Midbrain (tissue), 1 donor: ENCODE data around the gene AGPAT2.

Experiments used
- DNase-seq: peaks from one replicate; lab custom pipeline; 2025; lab: John Stamatoyannopoulos, UW

Gene AGPAT2

DNA sequence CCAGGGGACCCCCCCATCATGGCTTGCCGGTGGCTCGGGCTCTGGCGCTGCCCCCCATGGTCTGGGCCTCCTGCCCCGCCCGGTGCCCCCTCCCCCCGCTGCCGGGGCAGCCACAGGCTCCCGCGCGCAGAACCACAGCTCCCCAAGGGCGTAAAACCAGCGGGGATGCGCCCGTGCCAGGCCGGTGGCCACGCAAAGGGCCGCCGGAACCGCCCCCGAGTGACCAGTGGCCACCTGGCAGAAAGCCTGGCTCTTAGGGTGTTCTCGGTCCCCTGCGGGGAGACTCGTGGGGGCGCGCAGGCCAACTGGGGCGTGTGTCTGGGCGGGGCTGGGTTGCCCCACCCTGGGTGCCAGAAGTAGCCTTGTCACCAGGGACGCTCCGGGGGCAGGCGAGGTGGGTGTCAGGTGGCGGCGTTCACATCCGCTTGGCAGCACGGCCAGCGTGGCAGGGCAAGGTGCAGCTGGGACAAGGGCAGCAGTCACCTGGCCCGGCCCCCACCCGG lies 515 bp upstream of the AGPAT2 start:
- no peak for DNase-seq

DNA sequence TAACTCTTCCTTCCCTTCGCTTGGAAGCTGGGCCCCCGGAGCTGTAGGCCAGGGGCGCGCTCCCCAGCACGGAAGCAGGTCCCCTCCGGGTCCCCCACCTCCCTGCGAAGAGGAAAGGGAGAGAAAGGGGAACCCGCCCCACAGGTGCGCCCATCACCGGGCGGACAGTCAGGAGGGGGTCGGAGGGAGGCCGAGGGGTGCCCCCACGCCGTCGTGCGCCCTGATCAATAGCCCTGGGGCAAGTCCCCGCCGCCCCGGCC lies 793 bp downstream of the AGPAT2 start:
- DNase-seq, result no peak

- no peak for DNase-seq
Measured at GRCh38 chr9:136685790-136686533, 1.3 kb downstream of the AGPAT2 start.

DNA sequence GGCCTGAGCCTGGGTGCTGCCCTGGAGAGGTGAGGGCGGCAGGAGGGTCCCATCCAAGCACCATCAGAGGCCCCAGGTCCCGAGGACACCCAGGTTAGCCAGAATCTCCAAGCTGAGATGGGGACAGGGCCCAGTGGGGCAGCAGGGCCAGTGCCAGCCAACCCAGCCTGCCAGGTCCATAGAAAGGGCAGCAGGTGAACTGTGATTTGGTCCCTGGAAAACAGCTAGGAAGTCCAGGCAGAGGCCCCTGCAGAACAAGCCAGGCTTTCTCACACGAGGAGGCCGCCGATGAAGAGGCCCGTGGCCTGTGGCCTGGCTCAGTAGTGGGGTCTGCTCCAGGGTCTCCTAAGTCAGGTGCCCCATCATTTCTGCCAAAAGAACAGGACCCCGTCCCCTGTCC lies 2.0 kb downstream of the AGPAT2 start:
- DNase-seq, result no peak

- no peak for DNase-seq
Measured at GRCh38 chr9:136684799-136685198, 2.5 kb downstream of the AGPAT2 start.

GRCh38 chr9:136684339-136684738 lies 2.9 kb downstream of the AGPAT2 start:
- no peak for DNase-seq

DNA sequence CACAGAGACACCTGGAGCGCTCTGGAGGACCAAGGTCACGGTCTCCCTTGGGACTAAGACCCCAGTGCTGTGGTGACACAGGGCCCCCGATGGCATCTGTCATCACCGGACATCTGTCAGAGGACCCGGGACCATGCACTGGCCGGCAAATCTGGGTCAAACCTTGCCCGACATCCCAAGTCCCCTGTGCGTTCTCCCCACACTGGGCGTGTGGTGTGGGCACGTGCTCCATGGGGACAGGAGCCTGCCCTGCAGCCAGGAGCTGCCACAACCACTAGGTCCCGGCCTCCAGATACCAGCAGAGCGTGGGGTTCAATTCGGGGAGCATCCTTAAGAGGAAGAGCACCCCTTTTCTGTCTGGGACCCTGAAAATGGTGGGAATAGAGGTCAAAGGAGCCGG lies 3.5 kb downstream of the AGPAT2 start:
- DNase-seq, result no peak

DNA sequence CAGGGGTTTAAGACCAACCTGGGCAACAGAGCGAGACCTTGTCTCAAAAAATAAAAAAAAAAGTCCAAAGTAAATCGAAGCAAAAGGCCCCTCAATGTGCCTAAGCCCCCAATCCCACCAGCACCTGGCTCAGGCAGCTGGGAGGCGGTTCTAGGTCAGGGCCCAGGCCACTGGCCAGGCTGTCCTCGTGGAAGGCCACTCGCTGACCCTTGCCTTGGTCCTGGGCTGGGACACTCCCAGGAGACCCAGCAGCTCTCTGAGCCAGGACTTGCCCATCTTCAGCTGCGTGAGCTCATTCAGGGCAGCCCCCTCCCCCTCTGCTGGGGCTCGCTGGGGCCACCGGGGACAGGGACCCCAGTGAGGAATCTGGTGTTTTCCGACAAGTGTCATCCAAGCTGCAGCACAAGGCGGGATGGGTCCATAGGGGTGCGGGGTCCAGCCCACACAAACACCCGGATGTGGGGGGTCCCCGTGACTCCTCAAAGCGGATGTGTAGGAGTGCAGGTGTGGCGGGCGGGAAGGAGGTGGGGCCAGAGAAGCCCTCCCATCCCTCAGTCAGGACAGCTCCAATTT lies 4.0 kb downstream of the AGPAT2 start:
- DNase-seq, result no peak

DNA sequence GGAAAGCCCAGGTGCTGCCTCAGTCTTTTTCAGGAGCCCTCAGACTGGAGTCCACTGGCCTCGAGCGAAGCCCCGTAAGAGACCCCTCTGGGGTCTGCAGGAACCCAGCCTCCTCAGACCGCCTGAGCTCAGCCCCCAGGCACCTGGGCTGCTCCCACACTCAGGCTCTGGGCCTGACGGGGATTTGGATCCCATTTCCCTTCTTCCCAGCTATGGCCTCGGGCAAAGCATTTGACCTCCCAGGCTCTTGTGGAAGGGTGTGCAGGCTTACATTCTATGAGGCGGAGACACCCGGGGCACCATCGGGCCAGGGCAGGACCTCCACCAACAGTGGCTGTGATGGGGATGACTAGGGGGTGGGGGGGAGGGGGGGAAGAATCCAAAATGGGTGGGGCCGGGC lies 4.5 kb downstream of the AGPAT2 start:
- DNase-seq, result no peak

DNA sequence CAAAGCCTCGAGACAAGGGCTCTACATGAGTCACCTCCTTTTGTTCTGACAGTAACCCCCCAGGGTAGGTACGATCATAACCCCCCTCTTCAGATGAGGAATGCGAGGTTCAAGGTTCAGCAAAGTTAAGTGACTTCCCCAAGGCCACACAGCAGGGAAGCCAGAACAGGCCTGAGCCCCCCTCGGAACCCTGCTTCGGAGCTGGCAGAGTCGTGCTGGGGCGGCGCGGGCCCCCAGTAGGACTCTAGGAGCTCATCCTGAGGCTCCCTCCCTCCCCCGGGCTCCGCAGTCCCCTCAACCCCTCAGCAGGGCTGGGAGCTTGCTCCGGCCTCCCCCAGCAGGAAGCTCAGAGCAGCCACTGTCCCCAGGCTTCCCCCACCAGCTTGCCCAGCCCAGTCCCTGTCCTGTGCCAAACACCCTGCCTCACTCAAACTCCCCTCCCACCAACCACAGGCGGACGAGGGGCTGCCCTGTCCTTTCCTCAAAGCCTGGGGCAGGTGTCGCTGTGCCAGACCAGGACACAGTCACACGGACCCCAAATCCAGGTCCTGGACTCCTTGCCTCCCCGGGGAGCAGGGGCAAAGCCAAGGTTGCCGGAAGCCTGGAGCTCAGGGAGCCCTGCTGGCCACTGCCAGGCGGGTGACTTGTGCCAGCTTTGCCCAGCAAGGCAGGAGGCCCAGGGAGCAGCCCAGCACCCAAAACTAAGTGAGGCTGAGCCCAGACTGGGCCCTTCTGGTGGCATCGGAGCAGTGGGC lies 5.1 kb downstream of the AGPAT2 start:
- DNase-seq, result no peak

DNA sequence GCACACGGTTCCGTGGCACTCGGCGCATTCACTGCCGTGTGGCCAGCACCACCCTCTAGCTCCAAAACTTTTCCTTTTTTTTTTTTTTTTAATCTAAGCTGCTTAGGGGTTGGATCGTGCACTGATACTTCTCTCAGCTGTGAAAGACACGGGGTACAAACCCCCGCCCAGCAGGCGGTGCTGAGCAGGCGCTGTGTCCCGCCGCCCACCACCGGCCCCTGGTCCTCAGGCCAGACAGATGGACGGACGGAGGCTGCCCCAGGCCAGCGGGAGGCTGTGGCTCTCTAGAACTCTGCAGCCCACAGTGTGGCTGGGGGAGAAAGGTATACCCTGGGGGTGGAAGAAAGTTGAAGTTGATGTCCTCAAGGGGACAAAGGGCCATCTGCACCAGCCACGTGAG lies 6.2 kb downstream of the AGPAT2 start:
- no peak for DNase-seq

DNA sequence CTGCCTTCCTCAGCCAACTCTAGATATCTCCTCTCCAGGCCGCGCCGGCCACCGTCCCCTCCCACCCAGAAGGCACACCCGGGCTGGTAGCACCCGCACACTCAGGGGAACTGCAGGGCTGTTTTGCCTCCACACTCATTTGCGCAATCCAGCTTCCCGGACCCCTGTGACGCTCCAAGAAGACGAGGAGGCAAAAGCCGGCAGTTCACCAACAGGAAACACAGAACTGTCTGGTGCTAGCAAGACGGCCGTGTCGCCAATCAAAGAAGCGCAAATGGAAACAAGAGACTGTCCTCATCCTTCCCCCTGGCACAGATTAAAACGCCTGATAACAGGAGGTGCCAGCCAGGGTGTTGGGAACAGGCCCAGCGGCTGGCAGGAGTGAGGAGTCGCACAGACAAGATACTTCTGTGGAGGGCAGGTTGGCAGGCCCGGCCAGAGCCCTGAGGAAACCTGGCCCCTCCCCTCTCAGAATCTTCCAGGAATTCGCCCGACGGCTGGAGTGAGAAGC lies 7.8 kb downstream of the AGPAT2 start:
- DNase-seq, result no peak

DNA sequence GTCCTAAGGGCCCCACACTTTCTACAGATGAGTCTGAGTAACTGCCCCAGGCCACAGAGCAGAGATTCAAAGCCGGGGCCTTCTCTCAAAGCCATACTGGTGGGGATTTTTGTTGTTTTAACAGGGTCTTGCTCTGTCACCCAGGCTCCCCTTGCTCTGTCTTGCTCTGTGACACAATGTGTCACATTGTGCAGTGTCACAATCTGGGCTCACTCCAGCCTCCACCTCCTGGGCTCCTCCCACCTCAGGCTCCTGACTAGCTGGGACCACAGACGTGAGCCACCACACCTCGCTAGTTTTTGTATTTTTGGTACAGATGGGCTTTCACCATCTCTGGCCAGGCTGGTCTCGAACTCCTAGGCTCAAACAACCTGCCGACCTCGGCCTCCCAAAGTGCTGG lies 8.6 kb downstream of the AGPAT2 start:
- DNase-seq, result no peak

GRCh38 chr9:136678034-136678433 lies 9.2 kb downstream of the AGPAT2 start:
- no peak for DNase-seq

GRCh38 chr9:136676920-136677686 lies 10.2 kb downstream of the AGPAT2 start:
- no peak for DNase-seq

GRCh38 chr9:136676297-136676794 lies 10.9 kb downstream of the AGPAT2 start:
- DNase-seq, result no peak

DNA sequence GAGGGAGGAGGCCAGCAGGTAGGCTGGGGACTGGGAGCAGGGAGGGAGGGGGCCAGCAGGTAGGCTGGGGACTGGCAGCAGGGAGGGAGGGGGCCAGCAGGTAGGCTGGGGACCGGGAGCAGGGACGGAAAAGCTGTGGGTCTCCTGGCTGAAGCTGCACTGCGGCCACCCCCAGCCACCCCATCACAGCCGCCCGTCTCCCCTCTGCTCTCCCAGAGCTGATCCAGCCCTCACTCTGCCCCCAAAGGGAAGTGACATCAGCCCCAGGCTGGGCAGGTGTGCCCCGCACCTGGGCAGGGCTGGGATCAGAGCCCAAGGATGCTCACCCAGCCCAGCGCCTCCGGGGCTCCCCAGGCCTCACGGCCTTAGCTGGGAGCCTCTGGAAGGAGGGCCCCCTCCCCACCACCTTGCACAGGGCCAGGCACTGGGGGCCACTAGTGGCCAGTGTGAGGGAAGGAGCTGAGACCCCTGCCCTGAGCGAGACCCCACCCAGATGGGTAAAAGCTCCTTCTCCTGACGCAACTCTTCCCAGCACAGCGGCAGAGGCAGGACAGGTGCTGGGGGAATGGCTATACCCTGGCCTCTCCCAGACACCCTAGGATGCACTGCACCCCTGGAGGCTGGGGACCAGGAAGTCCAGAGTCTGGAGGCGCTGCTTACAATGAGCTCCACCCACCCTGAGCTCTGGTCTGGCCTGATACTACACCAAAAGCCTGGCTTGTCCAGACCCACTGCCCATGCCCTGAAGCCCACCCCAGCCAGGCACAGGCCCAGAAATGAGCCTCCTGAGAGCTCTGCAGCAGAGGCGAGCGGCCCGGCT lies 11.6 kb downstream of the AGPAT2 start:
- no peak for DNase-seq

GRCh38 chr9:136674786-136675349 lies 12.4 kb downstream of the AGPAT2 start:
- no peak for DNase-seq

GRCh38 chr9:136673975-136674785 lies 13.1 kb downstream of the AGPAT2 start:
- no peak for DNase-seq
